GM12872 (cell line): ENCODE data around the gene THAP11.

Experiments used
- CTCF ChIP-seq: IDR thresholded peaks from 3 replicates; pipeline ENCODE4 v1.5.1; 2011; ENCODE audit warnings: low read depth, mild to moderate bottlenecking, low read length, moderate library complexity; ENCODE audit not compliant: insufficient read depth

The THAP11 gene

GRCh38 chr16:67841198-67841815 is 813 bp upstream of the THAP11 start:
- no peak for TF ChIP-seq CTCF

- TF ChIP-seq CTCF: peak; percentile 55; the same call in 2 of the 3 replicates
Observed at GRCh38 chr16:67842509-67843342, 606 bp downstream of the THAP11 start.

- no peak for TF ChIP-seq CTCF
Observed at GRCh38 chr16:67843343-67843765, 1.2 kb downstream of the THAP11 start.

GRCh38 chr16:67844497-67844896 is 2.4 kb downstream of the THAP11 start:
- no peak for TF ChIP-seq CTCF

GRCh38 chr16:67845291-67846062 is 3.4 kb downstream of the THAP11 start:
- no peak for TF ChIP-seq CTCF

- no peak for TF ChIP-seq CTCF
Observed at GRCh38 chr16:67846063-67846319, 3.9 kb downstream of the THAP11 start.

GRCh38 chr16:67846320-67847063 is 4.4 kb downstream of the THAP11 start, which contains the start of gene NUTF2:
TSS of gene NUTF2 (plus strand) at chr16:67846933. CDS start at chr16:67865131, 18,198 bp downstream.
- TF ChIP-seq CTCF: no peak
